Measurements from ENCODE around the gene UBE2G1. TPM values are rescaled to one million over a fixed set of nuclear protein-coding genes. Genes with fewer than 3 reads are reported as not detected.

UBE2G1 gene
- total and polyA plus RNA-seq, 8 donors, result 4.3 to 29.3 (median 21.6) TPM

DNA sequence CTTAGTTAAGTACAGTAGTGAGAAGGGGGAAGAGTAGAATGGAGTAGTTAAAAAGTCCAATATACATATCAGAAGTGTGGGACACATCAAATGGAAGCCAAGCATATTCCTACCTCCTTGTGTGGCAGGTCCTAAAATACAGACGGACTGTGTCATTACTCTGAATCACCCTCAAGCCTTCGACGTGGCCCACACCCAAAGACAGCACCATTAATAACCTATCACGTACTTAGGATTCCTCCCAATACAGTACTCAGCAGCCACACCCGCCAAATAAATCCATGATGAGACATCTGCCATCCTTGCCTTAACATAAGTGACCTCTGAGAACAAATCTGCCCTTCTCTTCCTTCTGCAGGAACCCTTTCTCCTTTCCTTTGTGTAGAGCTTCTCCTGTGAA is 38.9 kb downstream of the UBE2G1 start:
- Histone ChIP-seq H3K27ac (no peak overlapping the region), H3K4me1 (peaks cover 0 to 16% (median 13%) of the 10 kb centered on the region in 3 donors), H3K27me3 (no peaks in the 10 kb centered on the region), H3K9me3 (no peaks in the 10 kb centered on the region), H3K36me3 (no peaks in the 10 kb centered on the region), H3K4me3 (no peak overlapping the region)
- DNase-seq (no peak), ATAC-seq (no peak), FAIRE-seq (no peak)
- intact Hi-C loops (cut with DNase I), result no loop called here
- WGBS, 2 donors, result 90 to 91% methylated on average over 5 of the region's 5 CpGs
- no peak for TF ChIP-seq CTCF (IDR thresholded peaks at IDR 0.05)

DNA sequence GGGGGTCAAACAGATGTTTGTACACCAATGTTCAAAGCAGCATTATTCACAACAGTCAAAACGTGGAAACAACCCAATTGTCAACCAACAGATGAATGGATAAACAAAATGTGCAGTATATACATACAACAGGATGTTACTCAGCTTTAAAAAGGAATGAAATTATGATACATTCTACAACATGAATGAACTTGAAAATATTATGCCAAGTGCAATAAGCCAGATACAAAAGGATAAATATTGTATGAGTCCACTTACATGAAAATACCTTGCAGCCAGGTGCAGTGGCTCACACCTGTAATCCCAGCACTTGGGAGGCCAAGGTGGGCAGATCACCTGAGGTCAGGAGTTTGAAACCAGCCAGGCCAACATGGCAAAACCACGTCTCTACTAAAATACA is 39.9 kb downstream of the UBE2G1 start:
- ATAC-seq (no peak), DNase-seq (no peak), FAIRE-seq (no peak)
- no peaks in the 10 kb centered on the region for H3K36me3 ChIP-seq
- no peak overlapping the region for H3K4me3 ChIP-seq
- H3K27me3 ChIP-seq, result no peaks in the 10 kb centered on the region
- TF ChIP-seq CTCF (IDR thresholded peaks at IDR 0.05), result no peak
- intact Hi-C loops (cut with DNase I), result no loop called here
- no peak overlapping the region for H3K27ac ChIP-seq
- H3K9me3 ChIP-seq, result no peaks in the 10 kb centered on the region
- peaks cover 0 to 13% (median 7%) of the 10 kb centered on the region in 3 donors for H3K4me1 ChIP-seq
- 81 to 84% methylated on average over 2 of the region's 2 CpGs for WGBS, 2 donors

DNA sequence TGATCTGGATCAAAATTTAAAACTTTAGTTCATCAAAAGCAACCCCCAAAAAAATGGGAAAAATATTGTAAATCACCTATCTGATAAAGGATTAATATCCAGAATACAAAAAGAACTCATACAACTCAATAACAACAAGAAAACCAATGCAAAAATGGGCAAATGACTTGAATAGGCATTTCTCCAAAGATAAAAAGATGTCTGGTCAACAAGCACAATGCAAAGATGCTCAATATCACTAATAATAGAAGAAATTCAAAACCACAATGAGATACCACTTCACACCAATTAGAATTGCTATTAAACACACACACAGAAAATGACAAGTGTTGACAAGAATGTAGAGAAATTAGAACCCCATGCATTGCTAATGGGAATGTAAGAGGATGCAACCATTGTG is 40.4 kb downstream of the UBE2G1 start:
- no peak overlapping the region for H3K4me3 ChIP-seq
- no peaks in the 10 kb centered on the region for H3K9me3 ChIP-seq
- ATAC-seq (no peak), FAIRE-seq (no peak), DNase-seq (no peak)
- H3K27me3 ChIP-seq, result no peaks in the 10 kb centered on the region
- H3K36me3 ChIP-seq, result no peaks in the 10 kb centered on the region
- intact Hi-C loops (cut with DNase I), result no loop called here
- H3K4me1 ChIP-seq, result peaks cover 0 to 13% (median 2%) of the 10 kb centered on the region in 3 donors
- H3K27ac ChIP-seq, result no peak overlapping the region
- no peak for TF ChIP-seq CTCF (IDR thresholded peaks at IDR 0.05)

GRCh38 chr17:4324463-4324862 is 42.0 kb downstream of the UBE2G1 start:
- DNase-seq (no peak), ATAC-seq (no peak), FAIRE-seq (no peak)
- H3K36me3 ChIP-seq, result no peaks in the 10 kb centered on the region
- no peak overlapping the region for H3K4me3 ChIP-seq
- H3K4me1 ChIP-seq, result peaks cover 0 to 7% (median under 1%) of the 10 kb centered on the region in 3 donors
- H3K27ac ChIP-seq, result no peak overlapping the region
- no peaks in the 10 kb centered on the region for H3K27me3 ChIP-seq
- intact Hi-C loops (cut with DNase I), result no loop called here
- no peak for TF ChIP-seq CTCF (IDR thresholded peaks at IDR 0.05)
- H3K9me3 ChIP-seq, result no peaks in the 10 kb centered on the region
- 97 to 98% methylated on average over 7 of the region's 7 CpGs for WGBS, 2 donors

GRCh38 chr17:4319221-4319620 is 47.3 kb downstream of the UBE2G1 start:
- Histone ChIP-seq H3K36me3 (no peaks in the 10 kb centered on the region), H3K9me3 (no peaks in the 10 kb centered on the region), H3K4me1 (peaks cover 21 to 32% (median 27%) of the 10 kb centered on the region in 3 donors), H3K27ac (no peak overlapping the region), H3K27me3 (no peaks in the 10 kb centered on the region), H3K4me3 (no peak overlapping the region)
- 78% methylated on average over 4 of the region's 4 CpGs for WGBS, 2 donors
- DNase-seq, result no peak
- ATAC-seq, result no peak
- intact Hi-C loops (cut with DNase I), result no loop called here
- FAIRE-seq, result no peak
- no peak for TF ChIP-seq CTCF (IDR thresholded peaks at IDR 0.05)

All from pancreas (tissue), 10 donors.